HepG2 (cell line): ENCODE measurements around the gene FFAR1. TPM values are rescaled to one million over a fixed set of nuclear protein-coding genes. Genes with fewer than 3 reads are reported as not detected.

Experiments
- BORCS8-MEF2B ChIP-seq: sonication (generic); formaldehyde crosslinking; IDR thresholded peaks from 2 replicates; pipeline ENCODE4 v1.8.0; 2022; ENCODE audit warnings: mild to moderate bottlenecking, missing genetic modification reagents
- ESRRA ChIP-seq: sonication (generic); formaldehyde crosslinking; IDR thresholded peaks from 2 replicates; pipeline ENCODE4 v1.5.1; 2020; ENCODE audit warnings: mild to moderate bottlenecking, low read depth, missing genetic modification reagents
- GATAD2A ChIP-seq: IDR thresholded peaks from 2 replicates; pipeline ENCODE4 v1.6.1; 2016
- HMG20A ChIP-seq: IDR thresholded peaks from 2 replicates; pipeline ENCODE4 v1.6.1; 2016; ENCODE audit warnings: borderline replicate concordance
- KAT8 ChIP-seq: IDR thresholded peaks from 2 replicates; pipeline ENCODE4 v1.6.1; 2016; ENCODE audit warnings: missing genetic modification reagents, missing compliant biosample characterization
- KDM5B ChIP-seq: sonication (generic); formaldehyde crosslinking; IDR thresholded peaks from 2 replicates; pipeline ENCODE4 v1.4.0; 2020; ENCODE audit warnings: missing genetic modification reagents, mild to moderate bottlenecking, borderline replicate concordance
- MAF1 ChIP-seq: sonication (generic); formaldehyde crosslinking; IDR thresholded peaks from 2 replicates; pipeline ENCODE4 v1.5.0; 2020; ENCODE audit warnings: missing genetic modification reagents, borderline replicate concordance
- RBAK ChIP-seq: sonication (generic); formaldehyde crosslinking; IDR thresholded peaks from 2 replicates; pipeline ENCODE4 v1.5.1; 2020; ENCODE audit warnings: mild to moderate bottlenecking, missing genetic modification reagents
- SAP130 ChIP-seq: IDR thresholded peaks from 2 replicates; pipeline ENCODE4 v1.6.1; 2016; ENCODE audit warnings: low read depth
- SMARCE1 ChIP-seq: fragments of 450-650 bp; IDR thresholded peaks from 2 replicates; pipeline ENCODE4 v1.6.1; 2017; ENCODE audit warnings: borderline replicate concordance
- SOX5 ChIP-seq: IDR thresholded peaks from 2 replicates; pipeline ENCODE4 v1.6.1; 2016; ENCODE audit warnings: borderline replicate concordance
- SP5 ChIP-seq: IDR thresholded peaks from 2 replicates; pipeline ENCODE4 v1.6.1; 2016; ENCODE audit warnings: low read depth, borderline replicate concordance
- ZNF331 ChIP-seq: sonication (generic); formaldehyde crosslinking; IDR thresholded peaks from 2 replicates; pipeline ENCODE4 v1.4.0; 2020; ENCODE audit warnings: missing genetic modification reagents
- ZNF441 ChIP-seq: sonication (generic); formaldehyde crosslinking; IDR thresholded peaks from 2 replicates; pipeline ENCODE4 v1.7.0; 2021; ENCODE audit warnings: missing genetic modification reagents, borderline replicate concordance
- ZNF607 ChIP-seq: sonication (generic); formaldehyde crosslinking; IDR thresholded peaks from 2 replicates; pipeline ENCODE4 v1.5.1; 2020; ENCODE audit warnings: missing genetic modification reagents, mild to moderate bottlenecking, borderline replicate concordance
- ZNF614 ChIP-seq: IDR thresholded peaks from 2 replicates; pipeline ENCODE4 v1.6.1; 2018; ENCODE audit warnings: missing biosample characterization, missing genetic modification reagents, inconsistent platforms, borderline replicate concordance
- ZSCAN21 ChIP-seq: sonication (generic); formaldehyde crosslinking; IDR thresholded peaks from 2 replicates; pipeline ENCODE4 v1.8.0; 2022; ENCODE audit warnings: mild to moderate bottlenecking, missing genetic modification reagents, moderate library complexity, borderline replicate concordance
- polyA plus RNA-seq, 8 experiments: library from polyadenylated mRNA; depleted of rRNA in 3 of 8; stranded (reverse) in 7 of 8; unstranded in 1 of 8; fragments of >200 nt; fragmentation: Illumina TruSeq in 4 of 8; extraction: Trizol in 4 of 8; gene quantifications; 2 replicates each; pipeline versions ENCODE4 v1.2.1 to v1.2.3, GENCODE V29; 2011 to 2016; ENCODE audit warnings: low read depth in 4 of 8, missing spikeins in 1 of 8, mixed read lengths in 1 of 8; ENCODE audit not compliant: insufficient read depth in 1 of 8
- total RNA-seq, 5 experiments: library from RNA; depleted of rRNA; stranded (reverse); fragments of >200 nt; fragmentation: Illumina TruSeq; extraction: Trizol; gene quantifications; 2 replicates each; pipeline ENCODE4 v1.2.3, GENCODE V29; 2016; ENCODE audit warnings: low read depth in 1 of 5
- TF ChIP-seq, protein P1 (sequence below): IDR thresholded peaks from 2 replicates; pipeline ENCODE4 v1.6.1; 2016
- TF ChIP-seq, protein P2 (sequence below): sonication (generic); formaldehyde crosslinking; IDR thresholded peaks from 2 replicates; pipeline ENCODE4 v1.9.0; 2021; ENCODE audit warnings: missing genetic modification reagents, mild to moderate bottlenecking, borderline replicate concordance

The FFAR1 gene
- total and polyA plus RNA-seq, 2 of the 13 experiments (the other 11 are each of a cell fraction or from before 2014, with no cell fraction given): not detected

- TF ChIP-seq SAP130 (peak; percentile 86), KAT8 (CRISPR knock-in tag) (peak; percentile 48), HMG20A (CRISPR knock-in tag) (peak; percentile 71; the same call in 1 of the 2 replicates), BORCS8-MEF2B (no peak), MAF1 (no peak), SP5 (CRISPR knock-in tag) (peak; percentile 92), ZNF331 (CRISPR knock-in tag) (peak; percentile 75), ZSCAN21 (CRISPR knock-in tag) (0 out of 2 replicates have a peak, but pooled peaks have one; percentile 72), GATAD2A (CRISPR knock-in tag) (peak; percentile 78), KDM5B (CRISPR knock-in tag) (0 out of 2 replicates have a peak, but pooled peaks have one; percentile 25), SMARCE1 (no peak), ZNF614 (CRISPR knock-in tag) (peak; percentile 87), ESRRA (no peak; the same call in 1 of the 2 replicates), SOX5 (CRISPR knock-in tag) (peak; percentile 77; the same call in 1 of the 2 replicates), RBAK (CRISPR knock-in tag) (no peak), ZNF441 (CRISPR knock-in tag) (0 out of 2 replicates have a peak, but pooled peaks have one; percentile 50), ZNF607 (CRISPR knock-in tag) (peak; percentile 67; the same call in 1 of the 2 replicates)
- TF ChIP-seq, protein P1, sequence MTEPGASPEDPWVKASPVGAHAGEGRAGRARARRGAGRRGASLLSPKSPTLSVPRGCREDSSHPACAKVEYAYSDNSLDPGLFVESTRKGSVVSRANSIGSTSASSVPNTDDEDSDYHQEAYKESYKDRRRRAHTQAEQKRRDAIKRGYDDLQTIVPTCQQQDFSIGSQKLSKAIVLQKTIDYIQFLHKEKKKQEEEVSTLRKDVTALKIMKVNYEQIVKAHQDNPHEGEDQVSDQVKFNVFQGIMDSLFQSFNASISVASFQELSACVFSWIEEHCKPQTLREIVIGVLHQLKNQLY (CRISPR knock-in tag): 0 out of 2 replicates have a peak, but pooled peaks have one; percentile 52
- TF ChIP-seq, protein P2, sequence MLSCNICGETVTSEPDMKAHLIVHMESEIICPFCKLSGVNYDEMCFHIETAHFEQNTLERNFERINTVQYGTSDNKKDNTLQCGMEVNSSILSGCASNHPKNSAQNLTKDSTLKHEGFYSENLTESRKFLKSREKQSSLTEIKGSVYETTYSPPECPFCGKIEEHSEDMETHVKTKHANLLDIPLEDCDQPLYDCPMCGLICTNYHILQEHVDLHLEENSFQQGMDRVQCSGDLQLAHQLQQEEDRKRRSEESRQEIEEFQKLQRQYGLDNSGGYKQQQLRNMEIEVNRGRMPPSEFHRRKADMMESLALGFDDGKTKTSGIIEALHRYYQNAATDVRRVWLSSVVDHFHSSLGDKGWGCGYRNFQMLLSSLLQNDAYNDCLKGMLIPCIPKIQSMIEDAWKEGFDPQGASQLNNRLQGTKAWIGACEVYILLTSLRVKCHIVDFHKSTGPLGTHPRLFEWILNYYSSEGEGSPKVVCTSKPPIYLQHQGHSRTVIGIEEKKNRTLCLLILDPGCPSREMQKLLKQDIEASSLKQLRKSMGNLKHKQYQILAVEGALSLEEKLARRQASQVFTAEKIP: no peak
Measured at GRCh38 chr19:35380450-35381124, 32.9 kb downstream of the FFAR1 start (continued).
